HuH-7 (cell line): Measurements from ENCODE around the gene ASAP3.
"Not testable (repeated sequence)": the region's sequence is repeated elsewhere in the genome, so short reads cannot be mapped to it uniquely, and the experiment has no call there.

Experiments used
- DNase-seq: peaks from one replicate; pipeline ENCODE4 v3.0.0; 2011; ENCODE audit warnings: low spot score

ASAP3 gene

GRCh38 chr1:23514111-23514679 is 30.2 kb upstream of the ASAP3 start:
- no peak for DNase-seq

GRCh38 chr1:23509896-23510295 is 25.9 kb upstream of the ASAP3 start:
- no peak for DNase-seq

DNA sequence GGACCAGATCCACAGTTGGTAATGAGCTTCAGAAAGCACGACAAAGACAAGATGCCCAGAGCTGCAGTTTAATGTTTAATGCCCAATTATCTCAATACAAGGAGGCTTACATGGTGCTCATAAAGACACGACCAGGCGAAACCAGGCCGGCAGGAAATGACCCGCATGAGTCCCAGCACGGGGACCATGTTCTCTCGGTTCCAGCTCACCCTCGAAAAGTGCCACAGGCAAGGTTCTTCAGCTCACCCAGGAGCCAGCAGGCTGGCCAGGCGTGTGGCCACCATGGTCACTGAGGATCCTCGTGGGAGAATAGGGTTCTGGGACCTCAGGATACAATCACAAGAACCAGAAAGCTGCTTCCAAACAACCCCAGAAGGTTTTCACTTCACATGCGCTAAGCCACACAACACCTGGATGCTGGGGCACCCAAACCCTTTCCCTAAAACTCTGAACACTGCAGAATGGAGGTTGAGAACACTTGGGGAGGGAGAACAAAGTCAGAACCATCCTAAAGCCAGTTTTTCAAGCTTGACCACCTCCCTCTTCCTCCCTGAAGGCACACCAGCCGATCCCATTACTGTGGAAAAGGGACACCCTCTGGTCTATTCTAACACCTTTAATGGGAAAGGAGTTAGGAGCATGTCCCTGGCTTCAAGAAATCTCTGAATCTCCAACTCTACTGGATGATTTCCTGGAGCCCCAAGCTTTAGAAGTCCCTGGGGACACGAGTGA is 22.6 kb upstream of the ASAP3 start:
- DNase-seq = no peak

- no peak for DNase-seq
Measured at GRCh38 chr1:23505851-23506250, 21.9 kb upstream of the ASAP3 start.

GRCh38 chr1:23504156-23504555 is 20.2 kb upstream of the ASAP3 start:
- DNase-seq = not testable (repeated sequence)

GRCh38 chr1:23502951-23503350 is 19.0 kb upstream of the ASAP3 start:
- no peak for DNase-seq

DNA sequence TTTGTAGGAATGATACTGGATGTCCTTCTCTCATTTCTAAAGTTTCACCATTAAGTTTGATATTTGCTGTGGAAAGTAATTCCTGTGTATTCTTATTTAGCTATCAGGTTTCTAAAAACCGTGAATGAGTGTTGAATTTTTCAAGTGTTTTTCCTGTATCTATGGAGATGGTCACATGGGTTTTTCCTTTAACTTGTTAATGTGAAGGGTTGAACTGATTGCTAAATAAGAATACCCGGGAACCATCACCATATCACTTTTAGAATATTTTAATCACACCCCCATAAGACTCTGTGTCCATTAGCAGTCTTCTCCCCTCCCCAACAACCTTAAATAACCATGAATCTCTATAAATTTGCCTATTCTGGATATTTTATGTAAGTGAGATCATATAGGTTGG is 16.5 kb upstream of the ASAP3 start:
- DNase-seq = no peak

DNA sequence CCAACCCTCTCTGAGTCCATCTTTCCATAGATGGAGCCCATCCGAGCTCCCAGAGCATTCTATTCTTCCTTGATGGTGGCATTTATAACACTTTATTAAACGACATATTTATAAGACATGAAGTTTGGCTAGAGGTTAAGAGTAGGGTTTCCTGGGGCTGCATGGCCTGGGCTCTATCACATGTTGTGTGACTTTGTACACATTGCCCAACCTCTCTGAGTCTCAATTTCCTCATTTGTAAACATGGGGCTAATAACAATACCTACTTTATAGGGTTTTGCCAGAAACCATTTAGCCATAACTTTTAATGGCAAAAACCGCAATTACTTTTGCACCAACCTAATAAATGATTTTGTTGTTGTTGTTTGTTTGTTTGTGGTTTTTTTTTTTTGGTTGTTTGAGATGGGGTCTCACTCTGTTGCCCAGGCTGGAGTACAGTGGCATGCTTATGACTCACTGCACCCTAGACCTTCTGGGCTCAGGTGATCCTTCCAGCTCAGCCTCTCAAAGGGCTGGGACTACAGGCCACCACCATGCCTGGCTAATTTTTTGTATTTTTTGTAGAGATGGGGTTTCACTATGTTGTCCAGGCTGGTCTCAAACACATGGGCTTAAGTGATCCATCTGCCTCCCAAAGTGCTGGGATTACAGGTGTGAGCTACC is 13.9 kb upstream of the ASAP3 start:
- DNase-seq = no peak

- DNase-seq = no peak
Measured at GRCh38 chr1:23496490-23497181, 12.7 kb upstream of the ASAP3 start.

GRCh38 chr1:23494836-23495235 is 10.9 kb upstream of the ASAP3 start:
- not testable (repeated sequence) for DNase-seq

GRCh38 chr1:23492776-23493175 is 8.8 kb upstream of the ASAP3 start:
- DNase-seq = not testable (repeated sequence)

- DNase-seq = no peak
Measured at GRCh38 chr1:23492132-23492720, 8.2 kb upstream of the ASAP3 start.

DNA sequence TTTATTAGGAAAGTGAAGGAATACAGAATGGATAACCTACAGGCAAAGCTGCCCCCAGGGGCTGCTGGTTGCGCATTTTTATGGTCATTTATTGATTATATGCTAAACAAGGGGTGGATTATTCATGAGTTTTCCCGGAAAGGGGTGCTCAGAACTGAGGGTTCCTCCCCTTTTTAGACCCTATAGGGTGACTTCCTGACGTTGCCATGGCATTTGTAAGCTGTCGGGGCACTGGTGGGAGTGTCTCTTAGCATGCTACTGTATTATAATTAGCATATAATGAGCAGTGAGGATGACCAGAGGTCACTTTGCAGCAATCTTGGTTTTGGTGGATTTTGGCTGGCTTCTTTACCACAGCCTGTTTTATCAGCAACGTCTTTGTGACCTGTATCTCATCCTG is 5.9 kb upstream of the ASAP3 start:
- no peak for DNase-seq

- DNase-seq = no peak
Measured at GRCh38 chr1:23485002-23485332, 988 bp upstream of the ASAP3 start.

DNA sequence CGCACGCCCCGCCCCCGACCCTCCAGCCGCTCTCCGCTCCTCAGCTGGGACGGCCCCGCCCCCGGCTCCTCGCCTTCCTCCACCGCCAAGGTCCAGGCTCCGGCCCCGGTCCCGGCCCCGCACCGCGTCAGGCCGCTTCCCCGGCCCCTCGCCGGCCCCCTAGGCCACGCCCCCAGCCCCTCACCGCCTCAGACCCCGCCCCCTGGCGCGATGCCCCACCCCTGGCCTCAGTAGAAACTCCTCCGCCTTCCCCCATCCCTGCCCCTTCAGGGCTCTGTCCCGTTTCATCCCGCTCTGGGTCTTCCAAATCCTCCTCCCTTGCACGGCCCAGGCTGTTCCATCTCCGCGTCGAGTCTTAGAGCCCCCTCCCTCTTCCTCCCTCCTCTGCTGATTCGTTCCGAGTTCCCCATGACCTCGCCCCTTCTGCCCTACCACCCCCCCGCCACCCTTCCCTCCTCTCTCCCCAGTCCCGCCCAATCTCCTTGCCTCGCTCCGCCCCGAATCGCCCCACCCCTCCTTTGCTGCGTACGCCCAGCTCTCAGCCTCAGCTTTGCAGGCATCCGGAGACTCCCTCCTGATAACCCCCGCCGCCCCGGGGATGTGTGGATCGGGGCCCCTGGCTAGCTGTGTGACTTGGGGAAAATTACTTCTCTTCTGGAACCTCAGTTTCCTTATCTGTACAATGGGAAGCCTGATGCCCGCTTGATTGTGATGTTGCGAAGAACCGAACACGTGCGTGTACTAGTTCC is 448 bp upstream of the ASAP3 start:
- peak; percentile 87 for DNase-seq

- DNase-seq = no peak
Measured at GRCh38 chr1:23481904-23482303, 2.1 kb downstream of the ASAP3 start.

DNA sequence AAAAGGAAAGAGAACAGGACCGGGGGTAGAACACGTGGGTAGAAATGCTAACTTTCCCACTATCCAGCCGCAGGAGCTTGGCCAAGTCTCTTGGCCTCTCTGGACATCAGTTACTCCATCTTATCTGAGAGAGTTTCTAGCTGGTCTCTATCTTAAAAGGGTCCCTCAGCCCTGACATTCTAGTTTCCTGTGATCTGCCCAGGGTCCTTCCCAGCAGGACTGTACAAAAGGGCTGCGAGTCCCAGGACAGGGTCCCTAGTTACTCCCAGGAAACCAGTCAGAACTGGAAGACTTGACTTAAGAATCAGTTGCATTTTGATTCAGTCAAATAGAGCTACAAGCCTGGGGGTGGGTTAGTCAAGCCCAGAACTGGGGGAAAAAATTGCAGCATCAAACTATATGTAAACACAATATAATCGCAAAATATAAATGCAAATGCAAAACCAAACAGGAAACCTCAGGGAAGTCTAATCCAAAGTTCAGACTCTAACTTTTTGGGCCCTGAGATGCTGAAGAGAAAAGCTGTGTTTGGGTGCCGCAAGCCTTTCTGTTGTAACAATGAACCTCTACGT is 2.9 kb downstream of the ASAP3 start:
- DNase-seq = no peak

- DNase-seq = no peak
Measured at GRCh38 chr1:23480187-23481025, 3.6 kb downstream of the ASAP3 start.

GRCh38 chr1:23479666-23479941 is 4.4 kb downstream of the ASAP3 start:
- no peak for DNase-seq

GRCh38 chr1:23478896-23479665 is 4.9 kb downstream of the ASAP3 start:
- DNase-seq = peak; percentile 75
